DOHH2 (cell line): ENCODE data around the gene SULT1E1.

ENCODE experiments used
- CTCF ChIP-seq: fragments of 200-600 bp; sonication (generic); IDR thresholded peaks from one replicate; pipeline ENCODE4 v1.5.1; 2014; ENCODE audit warnings: antibody characterized with exemption, mild to moderate bottlenecking, low read depth, low read length; ENCODE audit not compliant: poor library complexity, severe bottlenecking
- EZH2phosphoT487 ChIP-seq: fragments of 200-600 bp; sonication (generic); IDR thresholded peaks from 2 replicates; pipeline ENCODE4 v1.6.1; 2017; ENCODE audit warnings: borderline replicate concordance, mild to moderate bottlenecking, antibody characterized with exemption, low read length, moderate library complexity, mixed read lengths

- no peak for TF ChIP-seq CTCF
- TF ChIP-seq EZH2phosphoT487: no peak
Measured at GRCh38 chr4:69878250-69878649, 18.3 kb upstream of the SULT1E1 start.
